ENCODE measurements around the gene P2RY13. TPM values are rescaled to one million over a fixed set of nuclear protein-coding genes. Genes with fewer than 3 reads are reported as not detected.

P2RY13 gene
- total RNA-seq, 1 experiment from 2014 or later: not detected

- TF ChIP-seq ARID4B (CRISPR knock-in tag; IDR thresholded peaks at IDR 0.05; ENCODE audit: borderline replicate concordance) (no peak), TP53 (CRISPR knock-in tag; IDR thresholded peaks at IDR 0.05) (no peak), KAT7 (CRISPR knock-in tag; IDR thresholded peaks at IDR 0.05; ENCODE audit: borderline replicate concordance) (no peak), SMAD3 (CRISPR knock-in tag; IDR thresholded peaks at IDR 0.05; ENCODE audit: borderline replicate concordance) (no peak), NFATC4 (CRISPR knock-in tag; IDR thresholded peaks at IDR 0.05) (no peak), ESRRA (CRISPR knock-in tag; IDR thresholded peaks at IDR 0.05; ENCODE audit: borderline replicate concordance) (no peak), ZBTB43 (CRISPR knock-in tag; IDR thresholded peaks at IDR 0.05) (no peak)
These were observed 31.9 kb downstream of the P2RY13 start (continued) for GRCh38 chr3:151297429-151297828.

- Mint-ChIP-seq H3K9me3 (no peaks in the 10 kb centered on the region), H3K27ac (no peak overlapping the region), H3K27me3 (ENCODE audit: low read depth) (no peaks in the 10 kb centered on the region), H3K4me3 (no peak overlapping the region), H3K36me3 (no peaks in the 10 kb centered on the region), H3K4me1 (peaks cover 11% of the 10 kb centered on the region)
- ChIA-PET CTCF (interaction anchor here (1.0 kb wide), 1 partner anchor 31 kb away, joined by 5 read pairs; no protein-coding TSS in a partner anchor), POLR2A (no interaction called here)
- DNase-seq (ENCODE audit: low spot score) (no peak), ATAC-seq (no peak)
- TF ChIP-seq, protein P1, sequence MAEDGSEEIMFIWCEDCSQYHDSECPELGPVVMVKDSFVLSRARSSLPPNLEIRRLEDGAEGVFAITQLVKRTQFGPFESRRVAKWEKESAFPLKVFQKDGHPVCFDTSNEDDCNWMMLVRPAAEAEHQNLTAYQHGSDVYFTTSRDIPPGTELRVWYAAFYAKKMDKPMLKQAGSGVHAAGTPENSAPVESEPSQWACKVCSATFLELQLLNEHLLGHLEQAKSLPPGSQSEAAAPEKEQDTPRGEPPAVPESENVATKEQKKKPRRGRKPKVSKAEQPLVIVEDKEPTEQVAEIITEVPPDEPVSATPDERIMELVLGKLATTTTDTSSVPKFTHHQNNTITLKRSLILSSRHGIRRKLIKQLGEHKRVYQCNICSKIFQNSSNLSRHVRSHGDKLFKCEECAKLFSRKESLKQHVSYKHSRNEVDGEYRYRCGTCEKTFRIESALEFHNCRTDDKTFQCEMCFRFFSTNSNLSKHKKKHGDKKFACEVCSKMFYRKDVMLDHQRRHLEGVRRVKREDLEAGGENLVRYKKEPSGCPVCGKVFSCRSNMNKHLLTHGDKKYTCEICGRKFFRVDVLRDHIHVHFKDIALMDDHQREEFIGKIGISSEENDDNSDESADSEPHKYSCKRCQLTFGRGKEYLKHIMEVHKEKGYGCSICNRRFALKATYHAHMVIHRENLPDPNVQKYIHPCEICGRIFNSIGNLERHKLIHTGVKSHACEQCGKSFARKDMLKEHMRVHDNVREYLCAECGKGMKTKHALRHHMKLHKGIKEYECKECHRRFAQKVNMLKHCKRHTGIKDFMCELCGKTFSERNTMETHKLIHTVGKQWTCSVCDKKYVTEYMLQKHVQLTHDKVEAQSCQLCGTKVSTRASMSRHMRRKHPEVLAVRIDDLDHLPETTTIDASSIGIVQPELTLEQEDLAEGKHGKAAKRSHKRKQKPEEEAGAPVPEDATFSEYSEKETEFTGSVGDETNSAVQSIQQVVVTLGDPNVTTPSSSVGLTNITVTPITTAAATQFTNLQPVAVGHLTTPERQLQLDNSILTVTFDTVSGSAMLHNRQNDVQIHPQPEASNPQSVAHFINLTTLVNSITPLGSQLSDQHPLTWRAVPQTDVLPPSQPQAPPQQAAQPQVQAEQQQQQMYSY (CRISPR knock-in tag; IDR thresholded peaks at IDR 0.05): peak; percentile 74
- TF ChIP-seq FOXJ3 (CRISPR knock-in tag; IDR thresholded peaks at IDR 0.05; ENCODE audit: borderline replicate concordance): no peak
These were observed 33.1 kb downstream of the P2RY13 start for GRCh38 chr3:151296226-151296625.

GRCh38 chr3:151293127-151293526 is 36.2 kb downstream of the P2RY13 start:
- ATAC-seq: no peak
- TF ChIP-seq ZBTB43 (CRISPR knock-in tag; IDR thresholded peaks at IDR 0.05) (no peak), SOX15 (CRISPR knock-in tag; IDR thresholded peaks at IDR 0.05) (no peak), MYBL2 (CRISPR knock-in tag; IDR thresholded peaks at IDR 0.05) (no peak), CREB1 (CRISPR knock-in tag; IDR thresholded peaks at IDR 0.05) (no peak), NR3C1 (CRISPR knock-in tag; conservative IDR thresholded peaks at IDR 0.05; ENCODE audit: low read depth) (no peak), ARID4B (CRISPR knock-in tag; IDR thresholded peaks at IDR 0.05; ENCODE audit: borderline replicate concordance) (no peak), ZNF671 (CRISPR knock-in tag; IDR thresholded peaks at IDR 0.05) (no peak)
- TF ChIP-seq, protein P2, sequence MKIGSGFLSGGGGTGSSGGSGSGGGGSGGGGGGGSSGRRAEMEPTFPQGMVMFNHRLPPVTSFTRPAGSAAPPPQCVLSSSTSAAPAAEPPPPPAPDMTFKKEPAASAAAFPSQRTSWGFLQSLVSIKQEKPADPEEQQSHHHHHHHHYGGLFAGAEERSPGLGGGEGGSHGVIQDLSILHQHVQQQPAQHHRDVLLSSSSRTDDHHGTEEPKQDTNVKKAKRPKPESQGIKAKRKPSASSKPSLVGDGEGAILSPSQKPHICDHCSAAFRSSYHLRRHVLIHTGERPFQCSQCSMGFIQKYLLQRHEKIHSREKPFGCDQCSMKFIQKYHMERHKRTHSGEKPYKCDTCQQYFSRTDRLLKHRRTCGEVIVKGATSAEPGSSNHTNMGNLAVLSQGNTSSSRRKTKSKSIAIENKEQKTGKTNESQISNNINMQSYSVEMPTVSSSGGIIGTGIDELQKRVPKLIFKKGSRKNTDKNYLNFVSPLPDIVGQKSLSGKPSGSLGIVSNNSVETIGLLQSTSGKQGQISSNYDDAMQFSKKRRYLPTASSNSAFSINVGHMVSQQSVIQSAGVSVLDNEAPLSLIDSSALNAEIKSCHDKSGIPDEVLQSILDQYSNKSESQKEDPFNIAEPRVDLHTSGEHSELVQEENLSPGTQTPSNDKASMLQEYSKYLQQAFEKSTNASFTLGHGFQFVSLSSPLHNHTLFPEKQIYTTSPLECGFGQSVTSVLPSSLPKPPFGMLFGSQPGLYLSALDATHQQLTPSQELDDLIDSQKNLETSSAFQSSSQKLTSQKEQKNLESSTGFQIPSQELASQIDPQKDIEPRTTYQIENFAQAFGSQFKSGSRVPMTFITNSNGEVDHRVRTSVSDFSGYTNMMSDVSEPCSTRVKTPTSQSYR (CRISPR knock-in tag; IDR thresholded peaks at IDR 0.05): no peak

More at GRCh38 chr3:151293127-151293526, 36.2 kb downstream of the P2RY13 start:
- H3K27me3 Mint-ChIP-seq (ENCODE audit: low read depth): no peaks in the 10 kb centered on the region
- peak overlapping the region; percentile 27; the same call in 1 of the 2 replicates for H3K27ac Mint-ChIP-seq
- H3K4me3 Mint-ChIP-seq: no peak overlapping the region
- no peaks in the 10 kb centered on the region for H3K9me3 Mint-ChIP-seq
- POLR2A ChIA-PET: no interaction called here
- DNase-seq (ENCODE audit: low spot score): no peak
- CTCF ChIA-PET: no interaction called here
- no peaks in the 10 kb centered on the region for H3K36me3 Mint-ChIP-seq
- peaks cover 4% of the 10 kb centered on the region for H3K4me1 Mint-ChIP-seq
